ENCODE results near the gene TMEM258. TPM values are rescaled to one million over a fixed set of nuclear protein-coding genes. Genes with fewer than 3 reads are reported as not detected.

Gene TMEM258
- polyA plus RNA-seq, 1 donor, result 158 TPM

GRCh38 chr11:61775606-61776554 is 16.5 kb downstream of the TMEM258 start:
- DNase-seq (ENCODE audit: low read depth), result no peak

GRCh38 chr11:61775106-61775505 is 17.3 kb downstream of the TMEM258 start:
- no peak for DNase-seq (ENCODE audit: low read depth)

GRCh38 chr11:61774411-61774810 is 18.0 kb downstream of the TMEM258 start:
- no peak for DNase-seq (ENCODE audit: low read depth)

GRCh38 chr11:61773809-61774208 is 18.6 kb downstream of the TMEM258 start:
- DNase-seq (ENCODE audit: low read depth), result no peak

- no peak for DNase-seq (ENCODE audit: low read depth)
Measured at GRCh38 chr11:61773356-61773755, 19.0 kb downstream of the TMEM258 start.

GRCh38 chr11:61771985-61772455 is 20.4 kb downstream of the TMEM258 start:
- no peak for DNase-seq (ENCODE audit: low read depth)

GRCh38 chr11:61771195-61771894 is 21.1 kb downstream of the TMEM258 start:
- DNase-seq (ENCODE audit: low read depth), result no peak

GRCh38 chr11:61769946-61770683 is 22.3 kb downstream of the TMEM258 start:
- DNase-seq (ENCODE audit: low read depth), result no peak

GRCh38 chr11:61769169-61769920 is 23.1 kb downstream of the TMEM258 start:
- DNase-seq (ENCODE audit: low read depth), result no peak

GRCh38 chr11:61768376-61769076 is 23.9 kb downstream of the TMEM258 start:
- DNase-seq (ENCODE audit: low read depth), result no peak

GRCh38 chr11:61766353-61766841 is 26.0 kb downstream of the TMEM258 start:
- DNase-seq (ENCODE audit: low read depth), result no peak

- DNase-seq (ENCODE audit: low read depth), result no peak
Measured at GRCh38 chr11:61765550-61766253, 26.7 kb downstream of the TMEM258 start.

GRCh38 chr11:61764606-61765260 is 27.7 kb downstream of the TMEM258 start:
- DNase-seq (ENCODE audit: low read depth), result no peak

- no peak for DNase-seq (ENCODE audit: low read depth)
Measured at GRCh38 chr11:61763930-61764605, 28.3 kb downstream of the TMEM258 start.

- no peak for DNase-seq (ENCODE audit: low read depth)
Measured at GRCh38 chr11:61762798-61763197, 29.6 kb downstream of the TMEM258 start.

- no peak for DNase-seq (ENCODE audit: low read depth)
Measured at GRCh38 chr11:61762223-61762615, 30.2 kb downstream of the TMEM258 start.

GRCh38 chr11:61761440-61762222 is 30.8 kb downstream of the TMEM258 start:
- DNase-seq (ENCODE audit: low read depth), result no peak

GRCh38 chr11:61760946-61761345 is 31.5 kb downstream of the TMEM258 start:
- DNase-seq (ENCODE audit: low read depth), result no peak

Measured in forelimb muscle (tissue), 1 donor.